ENCODE results near the gene TRAPPC8.

DNA sequence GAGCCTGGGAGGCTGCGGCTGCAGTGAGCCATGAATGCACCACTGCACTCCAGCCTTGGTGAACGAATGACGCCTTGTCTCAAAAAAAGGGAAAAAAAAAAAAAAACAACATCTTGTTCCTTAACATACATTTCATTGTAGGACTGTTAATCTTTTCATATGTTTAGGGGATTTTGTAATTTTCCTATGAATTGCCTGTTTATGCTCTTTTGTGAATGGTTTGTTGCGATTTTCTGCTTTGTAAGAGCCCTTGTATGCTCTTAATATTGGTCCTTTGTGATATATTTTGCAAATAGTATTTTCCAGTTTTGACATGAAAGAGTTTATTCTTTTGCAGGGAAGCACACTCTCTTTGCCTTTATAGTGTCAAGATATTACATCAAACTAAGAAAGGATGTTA lies 50.0 kb downstream of the TRAPPC8 start:
- TF ChIP-seq, protein P1, sequence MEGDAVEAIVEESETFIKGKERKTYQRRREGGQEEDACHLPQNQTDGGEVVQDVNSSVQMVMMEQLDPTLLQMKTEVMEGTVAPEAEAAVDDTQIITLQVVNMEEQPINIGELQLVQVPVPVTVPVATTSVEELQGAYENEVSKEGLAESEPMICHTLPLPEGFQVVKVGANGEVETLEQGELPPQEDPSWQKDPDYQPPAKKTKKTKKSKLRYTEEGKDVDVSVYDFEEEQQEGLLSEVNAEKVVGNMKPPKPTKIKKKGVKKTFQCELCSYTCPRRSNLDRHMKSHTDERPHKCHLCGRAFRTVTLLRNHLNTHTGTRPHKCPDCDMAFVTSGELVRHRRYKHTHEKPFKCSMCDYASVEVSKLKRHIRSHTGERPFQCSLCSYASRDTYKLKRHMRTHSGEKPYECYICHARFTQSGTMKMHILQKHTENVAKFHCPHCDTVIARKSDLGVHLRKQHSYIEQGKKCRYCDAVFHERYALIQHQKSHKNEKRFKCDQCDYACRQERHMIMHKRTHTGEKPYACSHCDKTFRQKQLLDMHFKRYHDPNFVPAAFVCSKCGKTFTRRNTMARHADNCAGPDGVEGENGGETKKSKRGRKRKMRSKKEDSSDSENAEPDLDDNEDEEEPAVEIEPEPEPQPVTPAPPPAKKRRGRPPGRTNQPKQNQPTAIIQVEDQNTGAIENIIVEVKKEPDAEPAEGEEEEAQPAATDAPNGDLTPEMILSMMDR (IDR thresholded peaks at IDR 0.05; ENCODE audit: low read length) = no peak
- TF ChIP-seq EZH2 (IDR thresholded peaks at IDR 0.05; ENCODE audit: borderline replicate concordance, low read length) = no peak
